Sigmoid colon (tissue), 7 donors: ENCODE results near the gene OR1S1. TPM values are rescaled to one million over a fixed set of nuclear protein-coding genes. Genes with fewer than 3 reads are reported as not detected.

ENCODE experiments used
- polyA plus RNA-seq, 3 donors: library from polyadenylated mRNA; stranded (reverse); fragments of 200-250 nt; gene quantifications; one replicate each; pipeline ENCODE4 v1.2.3, GENCODE V29; 2013
- total RNA-seq, 4 donors: library from RNA; depleted of rRNA; stranded (reverse); fragments of >200 nt; gene quantifications; one replicate each; pipeline ENCODE4 v1.1.0, GENCODE V29; 2016
- donor health status: healthy with polysubstance abuse.
- donor health status: Bipolar disorder and iron deficiency.
- donor health status: healthy.

OR1S1 gene
- total and polyA plus RNA-seq, 7 donors, result not detected

Other genes with a start within 250 kb of the OR1S1 start
- not detected for gene OR9Q1, start 188.8 kb upstream of the OR1S1 start, total RNA-seq
- gene OR9Q1, start 188.8 kb upstream of the OR1S1 start, polyA plus RNA-seq, result not detected
- not detected for gene OR6Q1, start 181.8 kb upstream of the OR1S1 start, total RNA-seq
- not detected for gene OR6Q1, start 181.8 kb upstream of the OR1S1 start, polyA plus RNA-seq
- gene OR9I1, start 87.2 kb upstream of the OR1S1 start, total RNA-seq, result not detected
- gene OR9I1, start 87.2 kb upstream of the OR1S1 start, polyA plus RNA-seq, result not detected
- not detected for gene OR9Q2, start 23.6 kb upstream of the OR1S1 start, total RNA-seq
- gene OR9Q2, start 23.6 kb upstream of the OR1S1 start, polyA plus RNA-seq, result not detected
- not detected for gene OR1S2, start 8.6 kb upstream of the OR1S1 start, total RNA-seq
- gene OR1S2, start 8.6 kb upstream of the OR1S1 start, polyA plus RNA-seq, result not detected
- gene OR10Q1, start 16.2 kb downstream of the OR1S1 start, total RNA-seq, result not detected
- not detected for gene OR10Q1, start 16.2 kb downstream of the OR1S1 start, polyA plus RNA-seq
- not detected for gene OR10W1, start 55.5 kb downstream of the OR1S1 start, total RNA-seq
- gene OR10W1, start 55.5 kb downstream of the OR1S1 start, polyA plus RNA-seq, result not detected
- not detected for gene OR5B17, start 146.3 kb downstream of the OR1S1 start, total RNA-seq
- gene OR5B17, start 146.3 kb downstream of the OR1S1 start, polyA plus RNA-seq, result not detected
- not detected for gene OR5B3, start 194.2 kb downstream of the OR1S1 start, total RNA-seq
- gene OR5B3, start 194.2 kb downstream of the OR1S1 start, polyA plus RNA-seq, result not detected
- under 1 TPM in 1 of 4 donors, not detected in 3; 0.36 TPM for gene OR5B2, start 215.4 kb downstream of the OR1S1 start, total RNA-seq
- gene OR5B2, start 215.4 kb downstream of the OR1S1 start, polyA plus RNA-seq, result not detected
- not detected for gene OR5B12, start 229.5 kb downstream of the OR1S1 start, total RNA-seq
- gene OR5B12, start 229.5 kb downstream of the OR1S1 start, polyA plus RNA-seq, result not detected